Loucy (cell line): ENCODE measurements around the gene MCOLN1.

Experiments
- EZH2phosphoT487 ChIP-seq: fragments of 200-600 bp; IDR thresholded peaks from 2 replicates; pipeline ENCODE4 v1.6.1; 2018; ENCODE audit warnings: antibody characterized with exemption, mild to moderate bottlenecking, moderate library complexity, borderline replicate concordance
- TF ChIP-seq, protein P1 (sequence below): fragments of 200-600 bp; sonication (generic); conservative IDR thresholded peaks from 2 replicates; pipeline ENCODE4 v1.5.1; 2014; ENCODE audit warnings: mild to moderate bottlenecking, antibody characterized with exemption, low read length

DNA sequence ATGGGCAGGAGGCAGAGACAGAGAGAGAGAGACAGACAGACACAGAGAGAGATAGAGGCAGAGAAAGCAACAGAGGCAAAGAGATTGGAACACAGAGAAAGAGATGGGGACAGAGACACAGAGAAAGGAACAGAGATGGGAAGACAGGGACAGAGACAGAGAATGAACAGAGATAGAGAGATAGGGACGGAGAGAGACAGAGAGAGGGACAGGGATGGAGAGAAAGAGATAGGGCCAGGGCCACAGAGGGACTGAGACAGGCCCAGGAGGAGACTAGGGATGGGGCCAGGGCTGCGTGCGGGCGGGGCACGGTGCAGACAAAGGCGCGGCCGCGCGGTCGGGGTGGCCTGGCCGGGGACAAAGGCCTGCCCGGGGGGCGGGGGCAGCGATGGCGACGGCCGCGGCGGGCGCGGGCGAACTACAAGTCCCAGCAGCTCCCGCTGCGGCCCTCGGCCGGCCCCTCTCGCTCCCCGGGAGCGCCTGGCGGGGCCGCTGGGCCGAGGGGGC, 6.7 kb upstream of the MCOLN1 start, which contains the start of gene ZNF358:
- TF ChIP-seq, protein P1, sequence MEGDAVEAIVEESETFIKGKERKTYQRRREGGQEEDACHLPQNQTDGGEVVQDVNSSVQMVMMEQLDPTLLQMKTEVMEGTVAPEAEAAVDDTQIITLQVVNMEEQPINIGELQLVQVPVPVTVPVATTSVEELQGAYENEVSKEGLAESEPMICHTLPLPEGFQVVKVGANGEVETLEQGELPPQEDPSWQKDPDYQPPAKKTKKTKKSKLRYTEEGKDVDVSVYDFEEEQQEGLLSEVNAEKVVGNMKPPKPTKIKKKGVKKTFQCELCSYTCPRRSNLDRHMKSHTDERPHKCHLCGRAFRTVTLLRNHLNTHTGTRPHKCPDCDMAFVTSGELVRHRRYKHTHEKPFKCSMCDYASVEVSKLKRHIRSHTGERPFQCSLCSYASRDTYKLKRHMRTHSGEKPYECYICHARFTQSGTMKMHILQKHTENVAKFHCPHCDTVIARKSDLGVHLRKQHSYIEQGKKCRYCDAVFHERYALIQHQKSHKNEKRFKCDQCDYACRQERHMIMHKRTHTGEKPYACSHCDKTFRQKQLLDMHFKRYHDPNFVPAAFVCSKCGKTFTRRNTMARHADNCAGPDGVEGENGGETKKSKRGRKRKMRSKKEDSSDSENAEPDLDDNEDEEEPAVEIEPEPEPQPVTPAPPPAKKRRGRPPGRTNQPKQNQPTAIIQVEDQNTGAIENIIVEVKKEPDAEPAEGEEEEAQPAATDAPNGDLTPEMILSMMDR, result no peak
- TF ChIP-seq EZH2phosphoT487, result no peak
